ENCODE results near the gene SIL1. TPM values are rescaled to one million over a fixed set of nuclear protein-coding genes. Genes with fewer than 3 reads are reported as not detected.

The SIL1 gene
- polyA plus RNA-seq, 4 donors, result 21.6 to 68.2 (median 35.4) TPM

DNA sequence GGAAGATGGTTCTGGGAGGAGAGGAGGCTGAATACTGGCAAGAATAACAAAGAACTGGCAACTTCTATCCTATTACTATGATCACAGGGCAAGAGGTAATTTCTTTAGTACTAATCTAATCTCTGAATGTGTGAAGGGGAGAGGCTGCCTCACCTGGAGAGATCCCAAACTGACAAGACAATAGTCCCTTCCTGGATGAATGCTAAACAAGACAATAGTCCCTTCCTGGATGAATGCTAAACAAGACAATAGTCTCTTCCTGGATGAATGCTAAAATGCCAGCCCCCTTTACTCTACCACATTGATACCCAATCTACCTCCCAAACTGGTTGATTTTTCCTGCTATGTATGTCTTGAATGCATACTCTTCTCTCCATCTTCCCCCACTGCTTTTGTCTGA lies 145.2 kb downstream of the SIL1 start:
- Histone ChIP-seq H3K4me1 (ENCODE audit: control insufficient read depth in 3 of 3, insufficient read depth in 2 of 3, low read depth in 1 of 3, low read length in 2 of 3) (peaks cover 0 to 3% (median 0%) of the 10 kb centered on the region in 3 donors), H3K4me3 (ENCODE audit: low read depth in 1 of 3, low read length in 3 of 3) (no peak overlapping the region), H3K27ac (ENCODE audit: low read depth in 1 of 3, low read length in 2 of 3) (no peak overlapping the region), H3K27me3 (ENCODE audit: control insufficient read depth in 3 of 3, insufficient read depth in 3 of 3, low read length in 3 of 3) (no peaks in the 10 kb centered on the region), H3K36me3 (ENCODE audit: control insufficient read depth in 3 of 3, insufficient read depth in 2 of 3, low read depth in 1 of 3, low read length in 3 of 3) (peaks cover 0 to 14% (median 0%) of the 10 kb centered on the region in 3 donors), H3K9me3 (ENCODE audit: control insufficient read depth in 2 of 2, insufficient read depth in 1 of 2, low read depth in 1 of 2, low read length in 1 of 2) (peaks cover 0 to 3% of the 10 kb centered on the region in 2 donors)
- DNase-seq (no peak), FAIRE-seq (no peak)

- no peak overlapping the region for H3K4me3 ChIP-seq (ENCODE audit: low read depth in 1 of 3, low read length in 3 of 3)
- no peak for FAIRE-seq
- DNase-seq, result no peak
- H3K4me1 ChIP-seq (ENCODE audit: control insufficient read depth in 3 of 3, insufficient read depth in 2 of 3, low read depth in 1 of 3, low read length in 2 of 3), result no peaks in the 10 kb centered on the region
- H3K36me3 ChIP-seq (ENCODE audit: control insufficient read depth in 3 of 3, insufficient read depth in 2 of 3, low read depth in 1 of 3, low read length in 3 of 3), result peaks cover 0 to 14% (median 0%) of the 10 kb centered on the region in 3 donors
- H3K27ac ChIP-seq (ENCODE audit: low read depth in 1 of 3, low read length in 2 of 3), result no peak overlapping the region
- no peaks in the 10 kb centered on the region for H3K27me3 ChIP-seq (ENCODE audit: control insufficient read depth in 3 of 3, insufficient read depth in 3 of 3, low read length in 3 of 3)
- H3K9me3 ChIP-seq (ENCODE audit: control insufficient read depth in 2 of 2, insufficient read depth in 1 of 2, low read depth in 1 of 2, low read length in 1 of 2), result no peaks in the 10 kb centered on the region
- 59 to 70% (median 67%) methylated on average over 3 of the region's 3 CpGs for WGBS, 3 donors
These were observed 146.8 kb downstream of the SIL1 start for GRCh38 chr5:139051392-139051791.

DNA sequence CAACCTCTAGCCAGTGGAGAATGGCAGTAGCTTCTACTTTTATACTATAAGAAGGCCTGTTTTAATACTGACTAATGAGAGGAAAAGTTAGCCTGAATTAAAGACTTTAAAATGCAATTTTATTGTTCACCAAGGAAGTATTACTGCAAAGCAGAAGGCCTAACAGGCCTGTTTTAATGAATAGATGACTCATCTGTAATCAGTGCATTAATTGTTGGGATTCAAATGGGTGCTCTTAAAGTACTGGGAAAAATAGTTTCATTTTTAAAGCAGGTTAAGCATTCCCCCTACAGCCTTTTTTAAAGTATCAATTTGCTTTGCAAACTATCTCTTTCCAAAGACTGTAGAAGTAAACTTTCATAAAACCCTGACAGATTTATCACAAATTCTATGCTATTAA lies 147.7 kb downstream of the SIL1 start:
- Histone ChIP-seq H3K4me1 (ENCODE audit: control insufficient read depth in 3 of 3, insufficient read depth in 2 of 3, low read depth in 1 of 3, low read length in 2 of 3) (no peaks in the 10 kb centered on the region), H3K9me3 (ENCODE audit: control insufficient read depth in 2 of 2, insufficient read depth in 1 of 2, low read depth in 1 of 2, low read length in 1 of 2) (no peaks in the 10 kb centered on the region), H3K27ac (ENCODE audit: low read depth in 1 of 3, low read length in 2 of 3) (no peak overlapping the region), H3K27me3 (ENCODE audit: control insufficient read depth in 3 of 3, insufficient read depth in 3 of 3, low read length in 3 of 3) (no peaks in the 10 kb centered on the region), H3K4me3 (ENCODE audit: low read depth in 1 of 3, low read length in 3 of 3) (no peak overlapping the region), H3K36me3 (ENCODE audit: control insufficient read depth in 3 of 3, insufficient read depth in 2 of 3, low read depth in 1 of 3, low read length in 3 of 3) (peaks cover 0 to 14% (median 0%) of the 10 kb centered on the region in 3 donors)
- DNase-seq (peak in 1 of 2 donors; percentile 35), FAIRE-seq (no peak)

DNA sequence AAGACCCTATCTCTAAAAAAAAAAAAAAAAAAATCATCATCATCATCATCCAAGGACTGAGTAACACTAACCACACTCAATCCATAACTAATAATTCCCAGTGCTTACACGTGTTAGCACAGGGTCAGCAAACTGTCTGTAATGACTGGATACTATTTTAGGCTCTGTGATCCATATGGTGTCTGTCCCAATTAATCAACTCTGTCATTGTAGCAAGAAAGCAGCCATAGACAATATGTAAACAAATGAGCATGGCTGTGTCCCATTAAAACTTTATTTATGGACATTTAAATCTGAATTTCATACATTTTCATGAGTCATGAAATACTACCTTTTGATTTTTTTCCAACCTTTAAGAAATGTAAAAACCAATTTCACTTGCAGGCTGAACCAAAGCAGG lies 148.4 kb downstream of the SIL1 start:
- Histone ChIP-seq H3K36me3 (ENCODE audit: control insufficient read depth in 3 of 3, insufficient read depth in 2 of 3, low read depth in 1 of 3, low read length in 3 of 3) (peaks cover 0 to 14% (median 0%) of the 10 kb centered on the region in 3 donors), H3K4me1 (ENCODE audit: control insufficient read depth in 3 of 3, insufficient read depth in 2 of 3, low read depth in 1 of 3, low read length in 2 of 3) (no peaks in the 10 kb centered on the region), H3K27ac (ENCODE audit: low read depth in 1 of 3, low read length in 2 of 3) (no peak overlapping the region), H3K27me3 (ENCODE audit: control insufficient read depth in 3 of 3, insufficient read depth in 3 of 3, low read length in 3 of 3) (no peaks in the 10 kb centered on the region), H3K9me3 (ENCODE audit: control insufficient read depth in 2 of 2, insufficient read depth in 1 of 2, low read depth in 1 of 2, low read length in 1 of 2) (no peaks in the 10 kb centered on the region), H3K4me3 (ENCODE audit: low read depth in 1 of 3, low read length in 3 of 3) (no peak overlapping the region)
- 82 to 97% (median 85%) methylated on average over 1 of the region's 1 CpG for WGBS, 3 donors
- DNase-seq (no peak), FAIRE-seq (no peak)

DNA sequence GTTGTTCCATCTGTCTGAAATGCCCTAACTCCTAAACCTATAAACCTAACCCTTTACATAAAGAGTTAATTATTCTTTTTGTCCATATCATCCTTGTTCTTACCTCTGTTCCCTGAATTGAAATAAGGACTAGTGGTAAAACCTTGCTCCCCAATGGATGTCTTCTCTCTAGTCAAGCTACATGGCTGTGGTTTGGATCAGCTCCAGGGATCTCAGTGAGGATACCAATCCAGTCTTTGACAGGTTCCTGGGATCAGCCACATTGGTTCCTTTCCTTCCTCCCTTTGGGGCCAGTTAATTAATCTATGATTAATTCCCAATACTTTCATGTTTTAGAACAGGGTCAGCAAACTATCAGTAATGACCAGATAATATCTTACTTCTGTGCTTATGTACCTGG lies 151.6 kb downstream of the SIL1 start:
- H3K4me1 ChIP-seq (ENCODE audit: control insufficient read depth in 3 of 3, insufficient read depth in 2 of 3, low read depth in 1 of 3, low read length in 2 of 3), result no peaks in the 10 kb centered on the region
- no peaks in the 10 kb centered on the region for H3K27me3 ChIP-seq (ENCODE audit: control insufficient read depth in 3 of 3, insufficient read depth in 3 of 3, low read length in 3 of 3)
- FAIRE-seq (no peak), DNase-seq (no peak)
- H3K36me3 ChIP-seq (ENCODE audit: control insufficient read depth in 3 of 3, insufficient read depth in 2 of 3, low read depth in 1 of 3, low read length in 3 of 3), result peaks cover 0 to 18% (median 0%) of the 10 kb centered on the region in 3 donors
- H3K9me3 ChIP-seq (ENCODE audit: control insufficient read depth in 2 of 2, insufficient read depth in 1 of 2, low read depth in 1 of 2, low read length in 1 of 2), result no peaks in the 10 kb centered on the region
- H3K27ac ChIP-seq (ENCODE audit: low read depth in 1 of 3, low read length in 2 of 3), result no peak overlapping the region
- no peak overlapping the region for H3K4me3 ChIP-seq (ENCODE audit: low read depth in 1 of 3, low read length in 3 of 3)

- WGBS, 3 donors, result 87 to 99% (median 89%) methylated on average over 4 of the region's 4 CpGs
These were observed 154.8 kb downstream of the SIL1 start for GRCh38 chr5:139043157-139043905.

GRCh38 chr5:139040081-139040480 lies 158.1 kb downstream of the SIL1 start:
- FAIRE-seq, result no peak
- H3K4me1 ChIP-seq (ENCODE audit: control insufficient read depth in 3 of 3, insufficient read depth in 2 of 3, low read depth in 1 of 3, low read length in 2 of 3), result no peaks in the 10 kb centered on the region

More at GRCh38 chr5:139043157-139043905, 154.8 kb downstream of the SIL1 start:
- no peaks in the 10 kb centered on the region for H3K27me3 ChIP-seq (ENCODE audit: control insufficient read depth in 3 of 3, insufficient read depth in 3 of 3, low read length in 3 of 3)
- DNase-seq, result no peak
- peaks cover 0 to 6% (median 0%) of the 10 kb centered on the region in 3 donors for H3K36me3 ChIP-seq (ENCODE audit: control insufficient read depth in 3 of 3, insufficient read depth in 2 of 3, low read depth in 1 of 3, low read length in 3 of 3)
- no peak overlapping the region for H3K4me3 ChIP-seq (ENCODE audit: low read depth in 1 of 3, low read length in 3 of 3)
- no peak for FAIRE-seq
- no peaks in the 10 kb centered on the region for H3K4me1 ChIP-seq (ENCODE audit: control insufficient read depth in 3 of 3, insufficient read depth in 2 of 3, low read depth in 1 of 3, low read length in 2 of 3)
- no peaks in the 10 kb centered on the region for H3K9me3 ChIP-seq (ENCODE audit: control insufficient read depth in 2 of 2, insufficient read depth in 1 of 2, low read depth in 1 of 2, low read length in 1 of 2)
- H3K27ac ChIP-seq (ENCODE audit: low read depth in 1 of 3, low read length in 2 of 3), result no peak overlapping the region

DNA sequence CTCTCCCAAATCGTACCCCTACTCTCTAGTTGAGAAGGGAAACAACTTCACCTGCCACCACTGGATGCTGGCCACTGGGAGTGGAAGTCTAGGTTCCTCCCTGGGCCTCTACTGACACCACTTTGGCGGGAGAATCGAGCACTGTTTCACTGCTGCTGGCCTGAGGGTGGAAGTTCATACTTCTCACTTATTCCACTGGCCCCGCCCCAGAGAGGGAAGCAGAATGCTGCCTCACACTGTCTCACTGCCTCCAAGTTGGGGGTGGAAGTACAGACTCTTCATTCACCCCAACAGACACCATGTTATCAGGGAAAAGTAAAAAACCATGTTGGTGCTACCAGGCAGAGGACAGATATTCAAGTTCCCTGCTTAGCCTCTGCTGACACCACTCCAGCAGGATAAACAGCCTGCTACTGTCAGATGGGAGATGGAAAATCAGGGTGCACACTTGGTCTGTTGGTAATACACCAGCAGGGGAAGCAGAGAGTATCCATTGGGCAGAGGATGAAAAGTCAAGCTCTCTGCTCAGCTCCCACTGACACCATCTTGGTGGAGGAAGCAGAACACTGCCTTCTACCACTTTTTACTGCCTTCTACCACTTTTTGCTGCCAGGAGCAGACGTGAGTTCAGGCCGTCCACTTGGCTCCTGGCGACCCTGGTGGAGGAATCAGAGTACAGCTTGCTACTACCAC lies 159.4 kb downstream of the SIL1 start:
- FAIRE-seq (no peak), DNase-seq (no peak)
- Histone ChIP-seq H3K27me3 (ENCODE audit: control insufficient read depth in 3 of 3, insufficient read depth in 3 of 3, low read length in 3 of 3) (no peaks in the 10 kb centered on the region), H3K4me3 (ENCODE audit: low read depth in 1 of 3, low read length in 3 of 3) (no peak overlapping the region), H3K9me3 (ENCODE audit: control insufficient read depth in 2 of 2, insufficient read depth in 1 of 2, low read depth in 1 of 2, low read length in 1 of 2) (no peaks in the 10 kb centered on the region), H3K36me3 (ENCODE audit: control insufficient read depth in 3 of 3, insufficient read depth in 2 of 3, low read depth in 1 of 3, low read length in 3 of 3) (peaks cover 0 to 6% (median 0%) of the 10 kb centered on the region in 3 donors), H3K4me1 (ENCODE audit: control insufficient read depth in 3 of 3, insufficient read depth in 2 of 3, low read depth in 1 of 3, low read length in 2 of 3) (no peaks in the 10 kb centered on the region), H3K27ac (ENCODE audit: low read depth in 1 of 3, low read length in 2 of 3) (no peak overlapping the region)
- WGBS, 3 donors, result 76 to 91% (median 87%) methylated on average over 7 of the region's 7 CpGs

More at GRCh38 chr5:139040081-139040480, 158.1 kb downstream of the SIL1 start:
- no peak overlapping the region for H3K27ac ChIP-seq (ENCODE audit: low read depth in 1 of 3, low read length in 2 of 3)
- H3K36me3 ChIP-seq (ENCODE audit: control insufficient read depth in 3 of 3, insufficient read depth in 2 of 3, low read depth in 1 of 3, low read length in 3 of 3), result peaks cover 0 to 6% (median 0%) of the 10 kb centered on the region in 3 donors
- no peak for DNase-seq
- no peak overlapping the region for H3K4me3 ChIP-seq (ENCODE audit: low read depth in 1 of 3, low read length in 3 of 3)
- H3K9me3 ChIP-seq (ENCODE audit: control insufficient read depth in 2 of 2, insufficient read depth in 1 of 2, low read depth in 1 of 2, low read length in 1 of 2), result no peaks in the 10 kb centered on the region
- no peaks in the 10 kb centered on the region for H3K27me3 ChIP-seq (ENCODE audit: control insufficient read depth in 3 of 3, insufficient read depth in 3 of 3, low read length in 3 of 3)
- WGBS, 3 donors, result 88 to 95% (median 93%) methylated on average over 1 of the region's 1 CpG
